ENCODE results near the gene ULBP3. TPM values are rescaled to one million over a fixed set of nuclear protein-coding genes. Genes with fewer than 3 reads are reported as not detected.

The ULBP3 gene
- total RNA-seq, 1 experiment from 2014 or later, result 1.9 TPM

Other genes with a start within 250 kb of the ULBP3 start
- 13.2 and 17.6 TPM in 2 replicates for gene LRP11, start 204.8 kb downstream of the ULBP3 start, total RNA-seq (2014; rRNA removed; shearing (Covaris generic))
- gene RAET1E, start 171.0 kb downstream of the ULBP3 start, total RNA-seq (2014; rRNA removed; shearing (Covaris generic)), result not detected in 2 replicates
- not detected in 2 replicates for gene RAET1G, start 146.0 kb downstream of the ULBP3 start, total RNA-seq (2014; rRNA removed; shearing (Covaris generic))
- not detected in 2 replicates for gene ULBP2, start 127.1 kb downstream of the ULBP3 start, total RNA-seq (2014; rRNA removed; shearing (Covaris generic))
- 0.28 and 0.33 TPM in 2 replicates for gene ULBP1, start 105.2 kb downstream of the ULBP3 start, total RNA-seq (2014; rRNA removed; shearing (Covaris generic))
- gene RAET1L, start 43.6 kb downstream of the ULBP3 start, total RNA-seq (2014; rRNA removed; shearing (Covaris generic)), result not detected in 2 replicates
- 0.04 and 0.10 TPM in 2 replicates for gene PPP1R14C, start 73.9 kb upstream of the ULBP3 start, total RNA-seq (2014; rRNA removed; shearing (Covaris generic))

Measured in H7 (cell line).